GM18858 (cell line): Measurements from ENCODE around the gene KLHL33.
A peak's percentile ranks its signal among the peaks of the same experiment; 100 is the strongest.

Experiments
- ATAC-seq: cut with Tn5 transposase; IDR thresholded peaks from one replicate; pipeline ENCODE4 v1.9.1; 2021; ENCODE audit not compliant: unreplicated experiment

KLHL33 gene

GRCh38 chr14:20415782-20416206 lies 20.2 kb downstream of the KLHL33 start:
- ATAC-seq, result peak; percentile 34

- no peak for ATAC-seq
These were observed 22.3 kb downstream of the KLHL33 start for GRCh38 chr14:20413744-20414082.

GRCh38 chr14:20412876-20413743 lies 22.9 kb downstream of the KLHL33 start, which contains the start of gene TEP1:
TSS of gene TEP1 (minus strand) at chr14:20413501. CDS start at chr14:20408439, 5,062 bp downstream.
- ATAC-seq, result peak; percentile 40

- ATAC-seq, result peak; percentile 65
These were observed 23.6 kb downstream of the KLHL33 start for GRCh38 chr14:20412411-20412810.

- no peak for ATAC-seq
These were observed 26.7 kb downstream of the KLHL33 start for GRCh38 chr14:20409226-20409625.

GRCh38 chr14:20403521-20403920 lies 32.4 kb downstream of the KLHL33 start:
- ATAC-seq, result no peak

- ATAC-seq, result no peak
These were observed 34.9 kb downstream of the KLHL33 start for GRCh38 chr14:20400965-20401593.

GRCh38 chr14:20400589-20400964 lies 35.4 kb downstream of the KLHL33 start:
- ATAC-seq, result no peak

GRCh38 chr14:20397511-20397910 lies 38.5 kb downstream of the KLHL33 start:
- ATAC-seq, result no peak

- no peak for ATAC-seq
These were observed 44.5 kb downstream of the KLHL33 start for GRCh38 chr14:20391505-20391904.

- ATAC-seq, result no peak
These were observed 47.8 kb downstream of the KLHL33 start for GRCh38 chr14:20388159-20388558.

- ATAC-seq, result no peak
These were observed 48.4 kb downstream of the KLHL33 start for GRCh38 chr14:20387576-20387975.

GRCh38 chr14:20386276-20386855 lies 49.6 kb downstream of the KLHL33 start:
- ATAC-seq, result no peak

- ATAC-seq, result no peak
These were observed 51.1 kb downstream of the KLHL33 start for GRCh38 chr14:20384886-20385285.

GRCh38 chr14:20384321-20384720 lies 51.6 kb downstream of the KLHL33 start:
- ATAC-seq, result no peak

- no peak for ATAC-seq
These were observed 52.3 kb downstream of the KLHL33 start for GRCh38 chr14:20383636-20384035.

- no peak for ATAC-seq
These were observed 52.9 kb downstream of the KLHL33 start for GRCh38 chr14:20383032-20383431.

- no peak for ATAC-seq
These were observed 53.4 kb downstream of the KLHL33 start for GRCh38 chr14:20382526-20382925.

- ATAC-seq, result no peak
These were observed 54.6 kb downstream of the KLHL33 start for GRCh38 chr14:20381341-20381740.

- no peak for ATAC-seq
These were observed 55.3 kb downstream of the KLHL33 start for GRCh38 chr14:20380681-20381080.

GRCh38 chr14:20379743-20380142 lies 56.2 kb downstream of the KLHL33 start:
- no peak for ATAC-seq

GRCh38 chr14:20377171-20377570 lies 58.8 kb downstream of the KLHL33 start:
- ATAC-seq, result no peak
